Activated effector memory CD4-positive, alpha-beta T cell treated with anti-CD3 and anti-CD28 coated beads, Interleukin-2, amount 50 U/mL, for 16 hours (primary cell): Measurements from ENCODE around the gene MROH9.
"Not testable (repeated sequence)": the region's sequence is repeated elsewhere in the genome, so short reads cannot be mapped to it uniquely, and the experiment has no call there.

ENCODE experiments used
- DNase-seq: peaks from one replicate; pipeline ENCODE4 v3.0.0-alpha.2; 2020

Gene MROH9, protein sequence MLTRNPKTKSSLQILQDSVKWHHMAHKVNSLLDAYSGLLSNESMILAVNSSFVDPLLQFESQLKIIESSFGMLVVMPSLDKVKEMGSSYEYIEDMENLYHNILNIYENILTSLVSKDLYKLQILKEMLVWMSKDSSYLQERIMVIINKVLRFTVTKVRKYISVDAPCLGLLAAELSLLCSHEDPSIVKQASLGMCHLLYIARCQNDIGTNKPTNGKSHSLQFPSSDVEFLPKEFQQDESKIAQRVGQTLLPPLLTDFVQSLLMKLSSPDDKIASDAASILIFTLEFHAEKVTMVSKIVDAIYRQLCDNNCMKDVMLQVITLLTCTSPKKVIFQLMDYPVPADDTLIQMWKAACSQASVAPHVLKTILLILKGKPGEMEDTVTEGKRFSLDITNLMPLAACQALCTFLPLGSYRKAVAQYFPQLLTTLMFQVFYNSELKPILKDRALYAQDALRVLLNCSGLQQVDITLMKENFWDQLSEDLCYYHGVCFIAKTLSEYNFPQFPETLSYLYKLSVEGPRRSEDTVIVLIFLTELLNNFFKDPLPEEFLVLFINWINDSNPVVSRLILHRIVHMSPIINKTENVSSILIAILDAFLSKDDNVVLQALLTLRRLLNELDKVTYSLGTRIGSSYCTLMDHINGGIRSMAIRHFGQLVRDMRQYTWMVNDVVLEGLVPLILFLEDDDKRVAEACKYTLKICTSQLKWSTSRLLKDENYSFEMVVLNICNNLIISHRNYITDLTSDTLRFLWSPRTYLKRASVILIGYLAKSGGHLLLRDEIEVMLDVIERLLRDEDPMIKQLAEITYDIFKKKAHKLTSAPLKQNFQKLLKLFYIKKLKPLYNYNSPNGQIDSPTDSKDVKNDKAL

DNA sequence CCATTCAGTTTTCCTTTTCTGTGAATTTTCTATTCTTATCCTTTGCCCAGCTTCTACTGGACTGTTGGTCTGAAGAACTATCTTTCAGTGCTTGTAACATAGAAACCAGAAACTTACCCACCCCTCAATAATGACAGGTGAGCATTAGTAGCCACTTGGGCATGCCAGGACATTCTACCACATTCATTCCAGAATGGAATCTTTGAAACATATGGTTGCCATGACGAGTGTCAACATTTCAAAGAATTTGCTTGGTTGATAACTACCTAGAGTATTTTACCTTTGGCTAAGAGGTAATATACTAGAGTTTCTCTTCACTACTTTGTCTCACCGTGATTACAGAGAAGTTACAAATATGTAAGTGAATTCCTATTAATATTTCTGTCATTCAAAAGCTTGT is at the start of gene MROH9:
Gene MROH9 (plus strand): TSS at position 304 of the 400 bp plus-strand sequence. CDS start 10,023 bp downstream, outside the sequence.
- no peak for DNase-seq

DNA sequence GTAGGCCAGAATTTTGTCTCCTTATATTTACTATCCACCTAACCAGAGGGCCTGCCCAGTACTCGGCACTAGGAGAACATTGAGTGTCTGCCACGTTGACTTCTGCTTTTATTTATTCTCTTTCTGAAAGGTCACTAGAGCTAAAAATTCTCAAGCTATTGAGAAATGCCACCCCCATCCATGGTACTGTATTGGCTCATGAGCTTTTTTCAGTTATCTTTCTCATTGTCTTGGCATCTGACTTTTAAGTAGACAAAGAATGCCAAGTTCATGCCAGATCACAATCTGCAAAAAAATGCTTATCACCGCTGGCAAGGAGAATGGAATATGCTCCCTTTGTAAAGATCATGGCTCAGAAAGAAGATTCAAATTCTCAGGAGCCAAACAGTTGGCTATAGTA is 49.8 kb upstream of the MROH9 start:
- DNase-seq, result no peak

DNA sequence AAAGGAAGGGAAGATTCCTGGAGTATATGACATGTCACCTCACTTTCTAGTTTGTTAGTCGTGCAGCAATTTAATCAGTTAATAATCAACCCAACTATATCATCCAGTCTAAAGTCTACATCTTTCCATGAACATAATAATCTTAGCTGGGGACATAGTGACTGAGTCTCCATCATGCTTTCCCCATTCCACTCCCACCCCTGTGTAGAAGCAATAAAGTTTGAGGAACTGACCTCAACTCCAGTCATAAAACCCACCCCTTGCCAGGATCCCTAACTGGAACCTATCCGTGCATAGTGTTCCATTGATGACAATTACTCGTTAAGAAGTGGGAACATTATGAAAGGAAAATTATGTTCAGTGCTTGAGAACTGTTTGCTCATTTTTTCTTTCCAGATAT is 48.9 kb upstream of the MROH9 start:
- DNase-seq, result no peak

DNA sequence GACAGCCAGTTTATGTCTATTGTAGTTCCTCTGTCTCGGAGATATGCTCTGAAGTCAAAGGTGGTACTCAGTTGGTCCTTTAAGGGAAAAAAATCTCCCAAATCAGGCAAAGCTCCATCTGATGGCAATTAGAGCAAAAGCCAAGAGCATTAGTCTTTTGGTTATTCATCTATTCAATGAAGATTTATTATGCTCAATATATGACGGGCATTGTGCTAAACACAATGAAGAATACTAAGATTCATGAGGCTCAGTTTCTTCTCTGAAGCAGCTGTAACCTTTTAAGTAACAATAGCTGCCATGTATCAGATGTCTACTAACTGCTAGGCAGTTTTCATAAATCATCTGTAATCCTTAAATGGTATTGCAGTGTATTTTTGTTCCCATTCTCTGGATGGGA is 47.6 kb upstream of the MROH9 start:
- no peak for DNase-seq

DNA sequence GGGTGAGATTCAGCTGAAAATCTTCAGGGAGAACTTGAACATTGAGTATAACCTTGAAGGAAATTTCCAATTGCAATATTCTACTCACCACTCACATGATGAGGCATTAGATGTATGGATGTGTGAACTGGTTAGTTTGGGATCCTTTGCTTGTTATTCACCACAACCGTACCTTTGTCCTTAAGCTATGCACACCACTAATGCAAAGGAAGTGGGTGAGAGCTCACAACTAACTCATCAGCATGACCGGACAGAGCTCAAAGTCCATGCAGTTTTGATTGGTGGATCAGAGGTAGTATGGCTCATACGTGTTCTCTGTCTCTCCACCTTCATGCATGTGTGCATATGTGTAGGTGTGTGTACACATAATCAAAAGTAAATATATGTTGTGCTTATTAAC is 43.5 kb upstream of the MROH9 start:
- no peak for DNase-seq

DNA sequence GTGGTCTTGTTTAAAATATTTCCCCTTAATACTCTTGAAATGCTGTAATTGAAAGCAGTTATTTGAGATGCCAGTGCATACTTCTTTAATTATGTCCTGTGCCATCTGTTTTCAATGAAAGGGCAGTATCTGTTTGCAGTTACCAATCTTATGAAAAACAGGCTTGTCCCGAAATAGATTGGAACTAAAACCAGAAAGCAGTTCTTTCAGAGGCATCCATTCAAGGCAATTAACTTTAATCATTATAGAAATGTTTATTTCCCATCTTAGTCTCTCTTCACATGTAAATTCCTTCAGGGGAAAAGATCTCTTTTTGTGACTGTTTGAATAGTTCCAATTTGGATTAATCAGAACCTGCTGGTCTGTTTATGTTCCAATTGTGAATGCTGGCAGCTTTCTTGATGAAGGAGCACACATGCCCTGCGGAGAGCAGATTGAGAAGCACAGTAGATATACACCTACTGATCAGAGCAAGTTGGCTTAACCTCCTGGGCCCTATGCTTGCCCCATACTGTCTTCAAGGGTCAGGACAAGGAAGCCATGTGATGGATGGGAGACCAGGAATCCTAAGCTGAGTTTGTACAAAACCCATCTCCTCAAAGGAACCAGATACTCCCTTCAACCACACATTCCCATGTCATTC is 41.6 kb upstream of the MROH9 start:
- DNase-seq, result no peak

DNA sequence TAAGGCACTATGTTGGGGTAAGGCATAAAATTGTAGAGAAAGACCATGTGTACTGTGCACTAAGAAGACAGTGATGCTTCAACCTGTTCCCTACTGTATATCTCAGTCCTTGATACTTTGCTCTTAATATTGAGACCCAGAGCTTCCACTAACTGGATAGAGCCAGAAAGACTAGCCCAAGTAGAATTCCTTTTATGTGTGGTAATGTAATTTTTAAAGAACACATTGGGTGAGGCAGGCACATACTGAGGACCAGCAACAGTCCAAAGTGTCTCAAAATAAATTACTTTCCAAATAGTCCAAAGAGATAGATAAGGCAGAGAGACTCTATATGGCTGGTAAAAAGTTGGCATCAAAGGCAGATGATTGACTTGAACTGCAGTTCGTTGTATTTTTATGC is 31.4 kb upstream of the MROH9 start:
- no peak for DNase-seq

DNA sequence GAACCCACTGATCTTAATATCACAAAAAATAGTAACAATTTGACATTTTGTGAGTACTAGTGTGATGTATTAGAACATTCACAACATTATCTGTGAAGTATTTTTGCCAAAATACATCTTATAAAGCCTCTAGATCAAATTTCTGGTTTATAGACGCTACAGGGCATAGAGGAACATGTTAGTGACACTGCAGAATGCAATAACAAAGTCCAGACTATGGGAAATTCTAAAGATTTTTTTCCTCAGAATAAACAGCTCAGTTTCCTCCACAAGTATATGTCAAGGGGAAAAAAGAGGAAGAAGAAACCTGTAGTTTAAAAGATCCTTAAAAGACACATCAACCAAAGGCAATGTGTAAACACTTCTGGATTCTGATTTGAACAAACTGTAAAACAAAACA is 26.4 kb upstream of the MROH9 start:
- DNase-seq, result no peak

DNA sequence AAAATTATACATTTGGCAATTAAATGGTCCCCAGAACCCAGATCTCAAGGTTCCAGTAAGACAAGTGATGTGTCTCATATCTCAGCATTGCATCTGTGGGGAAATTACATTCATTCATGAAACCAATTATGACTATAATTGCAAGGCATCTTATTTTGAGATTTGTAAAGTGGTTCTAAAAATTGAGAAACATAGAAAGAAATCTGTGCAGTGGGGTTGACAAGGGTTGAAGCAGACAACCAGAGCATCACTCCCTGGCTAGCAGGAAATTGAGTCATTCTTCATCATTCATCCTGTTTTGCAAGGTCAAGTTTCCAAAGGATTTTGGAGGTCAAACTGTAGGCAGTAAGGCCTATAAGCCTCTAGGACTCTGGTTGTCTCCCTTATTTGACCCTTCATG is 25.1 kb upstream of the MROH9 start:
- DNase-seq, result no peak

DNA sequence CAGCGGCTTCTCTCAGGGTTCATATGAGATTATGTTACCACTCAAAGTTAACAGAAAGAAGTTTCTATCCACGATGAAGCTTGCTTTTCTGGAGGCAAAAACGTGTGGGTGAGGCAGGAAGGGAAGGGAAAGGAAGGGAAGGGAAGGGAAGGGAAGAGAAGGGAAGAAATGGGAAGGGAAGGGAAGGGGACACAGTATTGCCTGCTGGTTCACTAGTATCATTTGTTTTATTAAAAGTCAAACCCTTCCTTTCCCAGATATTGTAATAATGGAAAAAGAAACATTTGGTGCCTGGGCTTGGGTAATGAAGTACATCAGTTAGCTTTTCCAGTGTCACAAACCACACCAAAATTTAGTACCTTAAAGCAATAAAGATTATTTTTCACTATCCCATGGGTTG is 18.0 kb upstream of the MROH9 start:
- no peak for DNase-seq

DNA sequence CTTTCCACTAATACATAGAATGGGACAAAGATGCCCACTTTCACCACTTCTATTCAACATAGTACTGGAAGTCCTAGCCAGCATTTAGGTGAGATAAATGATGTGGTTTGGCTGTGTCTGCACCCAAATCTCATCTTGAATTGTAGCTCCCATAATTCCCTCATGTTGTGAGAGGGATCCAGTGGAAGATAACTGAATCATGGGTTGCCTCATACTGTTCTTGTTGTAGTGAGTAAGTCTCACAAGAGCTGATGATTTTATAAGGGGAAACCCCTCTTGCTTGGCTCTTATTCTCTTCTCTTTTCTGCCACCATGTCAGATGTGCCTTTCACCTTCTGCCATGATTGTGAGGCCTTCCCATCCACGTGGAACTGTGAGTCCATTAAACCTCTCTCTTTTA is 10.7 kb upstream of the MROH9 start:
- not testable (repeated sequence) for DNase-seq

DNA sequence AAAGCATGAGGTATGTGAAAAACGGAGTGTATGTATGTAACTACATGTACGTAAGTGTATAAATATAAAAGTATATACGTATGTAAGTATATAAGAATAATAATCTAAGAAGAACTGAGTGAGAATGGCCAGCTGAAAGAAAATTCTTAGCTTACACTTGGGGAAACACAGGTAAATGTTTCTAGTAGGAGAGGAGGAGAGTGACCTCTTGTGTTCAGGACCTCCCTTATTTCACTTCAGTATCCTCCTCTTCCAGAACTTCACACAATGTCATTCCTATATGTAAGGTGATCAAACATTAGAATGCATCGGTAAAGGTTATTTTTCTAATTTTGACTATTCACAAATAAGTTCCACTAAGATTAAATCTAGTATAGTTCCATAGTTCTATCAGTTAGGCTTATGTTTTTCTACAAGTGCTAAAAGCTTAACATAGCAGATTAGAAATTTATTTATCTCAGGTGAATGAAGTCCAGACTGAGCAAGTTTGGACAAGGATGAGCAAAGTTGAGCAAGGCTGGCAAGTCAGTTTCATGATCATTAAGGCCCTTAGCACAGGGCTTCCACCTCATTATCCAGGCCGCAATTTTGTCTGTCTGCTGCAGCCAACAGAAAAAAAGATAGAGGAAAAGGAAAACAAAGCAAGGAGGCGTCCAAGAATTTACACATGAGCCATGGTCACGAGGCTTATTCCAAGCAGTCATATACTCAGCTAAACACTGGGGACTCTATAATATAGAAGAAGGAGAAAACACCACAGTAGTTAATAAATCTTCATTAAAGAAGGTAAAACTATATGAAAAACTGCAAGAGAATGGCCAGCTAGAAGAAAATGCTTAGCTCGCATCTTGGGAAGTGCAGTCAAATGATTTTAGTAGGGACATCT is 7.1 kb upstream of the MROH9 start:
- DNase-seq, result no peak

DNA sequence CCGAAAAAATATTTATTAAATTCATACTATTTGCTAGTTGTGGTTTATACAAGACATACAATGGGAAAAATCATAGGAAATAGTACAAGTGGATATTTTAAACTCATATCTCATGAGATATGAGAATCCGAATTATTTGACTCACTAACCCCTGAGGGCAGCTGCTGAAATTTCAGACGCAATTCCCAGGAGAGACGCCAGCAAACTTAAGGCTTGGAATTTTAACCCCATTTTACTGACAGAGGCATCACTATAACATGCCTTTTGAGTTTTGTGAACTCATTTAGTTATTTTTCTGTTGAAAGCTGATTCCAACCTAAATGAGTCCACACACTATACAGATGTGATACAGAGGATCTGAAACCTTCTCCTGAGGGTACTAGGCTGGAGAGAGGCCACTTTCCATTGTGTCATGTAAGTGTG is 5.9 kb upstream of the MROH9 start:
- no peak for DNase-seq

DNA sequence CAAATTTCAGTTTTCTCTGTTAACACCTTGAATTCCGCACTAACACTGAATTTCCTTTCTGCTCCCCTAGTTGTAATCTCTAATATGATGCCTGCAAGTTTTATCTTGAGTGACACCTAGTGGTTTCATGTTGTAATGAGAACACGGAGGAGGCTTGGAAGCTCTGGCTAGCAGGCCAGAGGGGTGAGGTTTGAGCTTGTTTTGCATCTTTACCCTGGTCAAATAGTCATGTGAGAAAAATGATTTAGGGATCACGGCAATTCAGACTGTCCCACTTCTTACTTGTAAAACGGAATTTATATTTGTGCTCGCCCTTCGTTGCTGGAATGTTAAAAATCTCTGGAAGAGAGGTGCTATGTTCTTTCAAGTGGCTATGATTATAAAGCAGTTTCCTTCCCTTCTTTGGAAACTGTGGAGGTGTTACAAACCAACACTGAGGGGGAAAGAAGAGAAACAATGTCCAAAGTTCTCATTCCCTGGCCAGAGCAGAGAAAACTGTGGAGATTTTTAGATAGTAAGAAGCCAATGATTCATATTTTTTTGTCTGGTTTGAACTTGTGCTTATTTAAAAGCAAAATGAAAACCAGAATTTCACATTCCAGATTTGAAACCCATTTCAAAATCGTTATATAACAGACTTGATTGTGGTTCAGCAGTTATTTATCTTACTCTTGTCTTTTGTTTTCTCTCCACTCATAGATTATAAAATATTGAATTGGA is 5.3 kb upstream of the MROH9 start:
- DNase-seq, result no peak

DNA sequence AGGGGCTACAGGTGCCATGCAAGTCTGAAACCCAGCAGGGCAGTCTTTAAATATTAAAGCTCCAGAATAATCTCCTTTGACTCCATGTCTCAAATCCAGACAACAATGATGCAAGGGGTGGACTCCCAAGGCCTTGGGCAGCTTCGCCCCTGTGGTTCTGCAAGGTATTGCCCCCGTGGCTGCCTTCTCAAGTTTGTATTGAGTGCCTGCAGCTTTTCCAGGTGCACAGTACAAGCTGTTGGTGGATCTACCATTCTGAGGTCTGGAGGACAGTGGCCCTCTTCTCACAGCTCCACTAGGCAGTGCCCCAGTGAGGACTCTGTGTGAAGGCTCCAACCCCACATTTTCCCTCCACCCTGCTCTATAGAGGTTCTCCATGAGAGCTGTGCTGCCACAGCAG is 3.7 kb upstream of the MROH9 start:
- no peak for DNase-seq

DNA sequence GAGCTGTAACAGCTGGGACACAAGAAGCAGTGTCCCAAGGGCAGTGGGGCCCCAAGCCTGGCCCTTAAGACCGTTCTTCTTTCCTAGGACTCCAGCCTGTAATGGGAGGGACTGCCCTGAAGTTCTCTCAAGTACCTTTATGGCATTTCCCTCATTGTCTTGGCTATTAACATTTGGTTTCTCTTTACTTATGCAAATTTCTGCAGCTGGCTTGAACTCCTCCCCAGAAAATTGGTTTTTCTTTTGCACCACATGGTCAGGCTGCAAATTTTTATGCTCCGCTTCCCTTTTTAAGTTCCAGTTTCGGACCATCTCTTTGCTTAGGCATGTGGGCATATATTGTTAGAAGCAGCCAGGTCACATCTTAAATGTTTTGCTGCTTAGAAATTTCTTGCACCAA is 3.1 kb upstream of the MROH9 start:
- DNase-seq, result no peak

DNA sequence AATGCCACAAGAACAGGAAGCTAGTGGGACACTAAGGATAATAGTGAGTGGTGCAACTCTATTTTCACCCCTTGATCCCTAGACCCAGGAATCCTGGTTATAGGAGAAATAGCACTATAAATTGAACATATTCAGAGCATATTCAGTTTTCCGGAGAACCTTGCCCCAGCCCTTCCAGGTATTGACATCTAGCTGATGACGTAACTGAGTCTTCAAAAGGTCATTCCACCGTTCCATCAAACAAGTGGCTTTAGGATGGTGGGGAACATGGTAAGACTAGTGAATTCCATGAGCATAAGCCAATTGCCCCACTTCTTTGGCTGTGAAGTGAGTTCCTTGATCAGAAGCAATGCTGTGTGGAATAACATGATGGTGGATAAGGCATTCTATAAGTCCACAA is 2.9 kb downstream of the MROH9 start:
- no peak for DNase-seq

DNA sequence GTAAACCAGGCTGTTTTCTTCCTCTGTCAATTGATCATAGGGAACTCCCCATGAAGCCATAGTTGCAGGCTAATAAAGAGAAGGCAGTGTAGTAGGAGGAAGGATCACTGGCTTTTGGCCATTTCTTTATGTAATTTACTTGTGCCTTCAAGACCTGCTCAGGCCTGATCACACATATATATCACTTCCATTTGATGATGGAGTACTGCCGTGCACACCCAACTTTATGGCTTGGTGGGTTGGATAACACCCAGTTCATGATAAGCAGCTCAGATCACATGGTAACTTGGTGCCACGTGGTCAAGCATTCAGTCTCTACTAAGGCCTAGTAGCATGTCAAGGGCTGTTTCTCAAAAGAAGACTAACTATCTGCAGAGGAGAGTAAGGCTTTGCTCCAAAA is 4.1 kb downstream of the MROH9 start:
- no peak for DNase-seq

DNA sequence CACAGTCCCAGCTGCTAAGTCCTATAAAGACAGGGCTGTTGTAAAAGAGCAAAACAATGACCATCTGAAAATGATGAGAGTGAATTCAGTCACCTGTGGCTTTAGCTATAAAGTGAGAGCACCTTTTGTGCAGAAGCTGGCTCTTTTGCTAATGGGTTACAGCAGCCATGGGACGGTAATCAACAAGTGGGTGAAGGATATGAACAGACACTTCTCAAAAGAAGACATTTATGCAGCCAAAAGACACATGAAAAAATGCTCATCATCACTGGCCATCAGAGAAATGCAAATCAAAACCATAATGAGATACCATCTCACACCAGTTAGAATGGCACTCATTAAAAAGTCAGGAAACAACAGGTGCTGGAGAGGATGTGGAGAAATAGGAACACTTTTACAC is 16.4 kb downstream of the MROH9 start:
- not testable (repeated sequence) for DNase-seq

DNA sequence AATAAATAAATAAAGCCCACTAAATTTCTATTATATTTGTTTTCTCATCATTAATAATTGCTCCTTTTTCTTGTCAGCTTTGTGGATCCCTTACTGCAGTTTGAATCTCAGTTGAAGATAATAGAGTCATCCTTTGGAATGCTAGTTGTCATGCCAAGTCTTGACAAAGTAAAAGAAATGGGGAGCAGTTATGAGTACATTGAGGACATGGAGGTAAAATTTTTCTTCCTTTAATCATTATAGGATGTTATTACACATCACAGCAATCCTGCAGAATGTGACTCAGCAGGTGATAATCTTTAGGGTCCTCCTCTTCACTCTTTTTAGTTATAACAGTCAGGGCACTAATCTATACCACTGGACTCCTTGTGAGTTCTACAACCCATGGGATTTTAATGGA is 24.1 kb downstream of the MROH9 start:
- DNase-seq, result no peak

DNA sequence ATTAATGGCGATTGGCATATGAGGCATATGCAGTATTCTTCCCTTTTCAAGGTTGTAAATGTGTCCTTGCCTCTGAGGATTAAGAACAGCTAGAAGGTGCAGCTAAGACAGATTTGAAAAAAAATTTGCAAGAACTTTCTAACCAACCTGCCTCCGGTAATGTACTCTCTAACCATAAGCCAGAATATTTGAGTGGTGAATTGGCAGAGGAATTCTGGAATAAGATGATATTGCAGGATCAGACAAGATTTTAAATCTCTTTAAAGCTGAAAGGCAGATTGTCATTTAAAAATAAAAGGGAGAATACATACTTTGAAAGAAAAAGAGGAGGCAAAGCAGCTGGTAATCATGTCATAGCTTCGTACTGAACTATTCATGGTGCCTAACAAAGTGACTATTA is 29.2 kb downstream of the MROH9 start:
- DNase-seq, result no peak
